Mesodermal cell (in vitro differentiated cells): ENCODE measurements around the gene GRIK3.

Source experiments
- H3K27ac ChIP-seq: 2 replicates; pipeline ENCODE4 v1.7.0; 2013; ENCODE audit warnings: mild to moderate bottlenecking, low read depth, low read length, moderate library complexity; ENCODE audit not compliant: severe bottlenecking
- H3K36me3 ChIP-seq: 2 replicates; pipeline ENCODE4 v1.7.1; 2013; ENCODE audit warnings: mild to moderate bottlenecking, low read length, moderate library complexity; ENCODE audit not compliant: control insufficient read depth, insufficient read depth
- H3K4me1 ChIP-seq: one replicate; pipeline ENCODE4 v1.7.1; 2013; ENCODE audit warnings: mild to moderate bottlenecking, low read length; ENCODE audit not compliant: insufficient read depth, control insufficient read depth, poor library complexity, severe bottlenecking
- H3K4me3 ChIP-seq: 2 replicates; pipeline ENCODE4 v1.7.0; 2013; ENCODE audit warnings: low read length, control low read depth, mild to moderate bottlenecking; ENCODE audit not compliant: insufficient read depth, poor library complexity, severe bottlenecking; ENCODE audit errors: extremely low read depth
- H3K9me3 ChIP-seq: 2 replicates; pipeline ENCODE4 v1.7.1; 2013; ENCODE audit warnings: mild to moderate bottlenecking, low read length, moderate library complexity; ENCODE audit not compliant: control insufficient read depth
- WGBS, 2 experiments: methylation state at CpG; one replicate each; pipeline ENCODE4 v1.1.5; 2013; ENCODE audit warnings: missing lambda C conversion rate in 2 of 2; ENCODE audit not compliant: insufficient coverage in 2 of 2; 5-methylcytosine and 5-hydroxymethylcytosine counted together

The GRIK3 gene

GRCh38 chr1:37047542-37047941 lies 13.2 kb upstream of the GRIK3 start:
- no peak overlapping the region for H3K27ac ChIP-seq
- no peak overlapping the region for H3K4me3 ChIP-seq
- H3K4me1 ChIP-seq, result peaks cover 14% of the 10 kb centered on the region
- 87 to 95% methylated on average over 13 to 16 of the region's 19 CpGs for WGBS, 2 experiments
- H3K36me3 ChIP-seq, result no peaks in the 10 kb centered on the region
- H3K9me3 ChIP-seq, result no peaks in the 10 kb centered on the region

DNA sequence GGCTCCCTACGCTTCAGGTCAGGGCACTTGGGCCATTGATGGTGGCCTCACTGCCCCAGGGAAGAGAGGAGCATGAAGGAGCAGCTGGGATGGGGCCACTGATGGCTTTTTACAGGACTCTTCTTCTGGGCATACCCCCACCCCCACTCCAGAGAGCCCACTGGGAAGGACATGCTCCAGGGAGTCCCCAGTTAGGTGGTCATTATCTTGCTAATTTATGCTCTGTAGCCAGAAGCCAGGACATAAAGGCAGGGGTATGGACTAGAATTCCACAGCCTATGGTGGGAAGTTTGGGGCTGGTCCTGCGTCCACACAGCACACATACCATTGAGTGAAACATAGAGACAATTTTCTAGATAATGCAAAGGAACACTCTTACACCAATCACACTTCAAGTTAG lies 8.8 kb upstream of the GRIK3 start:
- no peak overlapping the region for H3K4me3 ChIP-seq
- no peak overlapping the region for H3K27ac ChIP-seq
- no peaks in the 10 kb centered on the region for H3K4me1 ChIP-seq
- no peaks in the 10 kb centered on the region for H3K9me3 ChIP-seq
- WGBS, 2 experiments, result 75 to 76% methylated on average over 1 to 2 of the region's 2 CpGs
- no peaks in the 10 kb centered on the region for H3K36me3 ChIP-seq

GRCh38 chr1:37042506-37042905 lies 8.2 kb upstream of the GRIK3 start:
- Histone ChIP-seq H3K27ac (no peak overlapping the region), H3K4me1 (no peaks in the 10 kb centered on the region)
- 85 to 87% methylated on average over 4 to 5 of the region's 6 CpGs for WGBS, 2 experiments

DNA sequence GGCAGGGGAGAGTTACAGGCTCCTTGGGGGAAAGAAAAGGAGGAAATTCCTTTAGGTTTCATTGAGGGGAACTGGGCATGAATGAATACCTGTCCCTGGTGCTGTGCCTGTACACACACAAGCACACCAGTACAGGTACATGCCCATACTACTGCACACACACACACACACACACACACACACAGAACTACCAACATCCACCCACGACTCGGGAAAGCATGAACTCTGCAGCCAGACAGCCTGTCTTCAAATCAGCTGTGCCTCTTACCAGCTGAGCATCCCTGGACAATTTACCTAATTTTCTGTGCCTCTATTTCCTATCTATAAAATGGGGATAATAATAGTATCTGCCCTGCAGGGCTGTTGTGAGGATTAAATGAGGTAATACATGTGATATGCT lies 7.2 kb upstream of the GRIK3 start:
- H3K4me1 ChIP-seq, result no peaks in the 10 kb centered on the region
- H3K36me3 ChIP-seq, result no peaks in the 10 kb centered on the region
- no peak overlapping the region for H3K27ac ChIP-seq
- no peaks in the 10 kb centered on the region for H3K9me3 ChIP-seq
- H3K4me3 ChIP-seq, result no peak overlapping the region
- WGBS, 2 experiments, result 100% methylated on average over 1 of the region's 2 CpGs; no CpG with 5 or more reads in 1 of the 2 experiments

More at GRCh38 chr1:37042506-37042905, 8.2 kb upstream of the GRIK3 start:
- H3K36me3 ChIP-seq, result no peaks in the 10 kb centered on the region
- H3K9me3 ChIP-seq, result no peaks in the 10 kb centered on the region
- H3K4me3 ChIP-seq, result no peak overlapping the region

GRCh38 chr1:37040773-37041172 lies 6.5 kb upstream of the GRIK3 start:
- Histone ChIP-seq H3K4me3 (no peak overlapping the region), H3K9me3 (no peaks in the 10 kb centered on the region), H3K36me3 (no peaks in the 10 kb centered on the region), H3K4me1 (no peaks in the 10 kb centered on the region), H3K27ac (no peak overlapping the region)
- 70 to 82% methylated on average over 3 to 4 of the region's 4 CpGs for WGBS, 2 experiments

GRCh38 chr1:37040261-37040660 lies 5.9 kb upstream of the GRIK3 start:
- Histone ChIP-seq H3K4me1 (no peaks in the 10 kb centered on the region), H3K4me3 (no peak overlapping the region), H3K36me3 (no peaks in the 10 kb centered on the region), H3K9me3 (no peaks in the 10 kb centered on the region), H3K27ac (no peak overlapping the region)
- 18 to 28% methylated on average over 2 to 3 of the region's 3 CpGs for WGBS, 2 experiments

DNA sequence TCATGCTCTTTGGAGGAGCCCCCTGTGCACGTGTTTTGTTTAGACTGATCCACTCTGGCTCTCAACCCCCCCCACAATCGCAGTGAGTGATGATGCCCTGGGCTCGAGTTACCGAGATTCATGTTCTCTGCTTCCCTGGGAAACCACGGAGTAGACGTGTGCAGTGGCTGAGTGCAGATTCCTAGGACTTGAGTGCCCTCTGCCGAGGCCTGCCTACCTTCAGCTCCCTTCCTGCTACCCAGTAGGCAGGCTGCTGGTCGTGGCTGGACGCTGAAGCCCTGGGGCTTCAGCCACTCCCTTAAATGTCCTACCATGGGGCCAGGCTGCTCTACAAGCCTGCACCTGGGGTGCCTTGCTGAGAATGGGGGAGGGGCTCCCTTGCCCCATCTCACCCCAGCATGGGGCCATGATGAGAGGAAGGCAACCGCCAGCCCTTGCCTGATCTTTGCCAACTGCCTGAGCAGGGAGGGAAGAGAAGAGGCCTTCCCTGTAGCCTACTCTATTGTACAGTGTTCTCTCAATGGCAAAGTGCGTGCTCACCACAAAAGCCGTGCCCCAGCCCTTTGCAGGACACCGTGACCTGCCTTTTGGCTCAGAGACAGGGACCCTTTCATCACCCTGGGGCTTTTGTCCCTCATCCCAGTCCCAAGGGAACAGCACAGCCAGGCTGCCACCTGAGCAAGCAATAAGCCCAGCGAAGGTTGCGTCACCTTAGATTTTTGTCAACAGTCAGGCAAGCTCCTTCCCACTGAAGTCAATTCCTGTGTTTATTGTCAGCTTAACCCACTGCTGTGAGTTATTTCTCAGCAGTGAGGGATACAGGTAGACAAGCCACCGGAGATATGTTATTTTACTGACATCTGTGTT lies 4.1 kb upstream of the GRIK3 start:
- H3K27ac ChIP-seq, result no peak overlapping the region
- WGBS, 2 experiments, result 24 to 31% methylated on average over 11 of the region's 16 CpGs
- H3K9me3 ChIP-seq, result no peaks in the 10 kb centered on the region
- peaks cover 9% of the 10 kb centered on the region for H3K4me1 ChIP-seq
- no peaks in the 10 kb centered on the region for H3K36me3 ChIP-seq
- no peak overlapping the region for H3K4me3 ChIP-seq

GRCh38 chr1:37037690-37038089 lies 3.4 kb upstream of the GRIK3 start:
- H3K4me1 ChIP-seq, result peaks cover 11% of the 10 kb centered on the region
- no peak overlapping the region for H3K4me3 ChIP-seq
- no peak overlapping the region for H3K27ac ChIP-seq
- no peaks in the 10 kb centered on the region for H3K36me3 ChIP-seq
- H3K9me3 ChIP-seq, result no peaks in the 10 kb centered on the region
- WGBS, 2 experiments, result 29 to 40% methylated on average over 9 to 10 of the region's 15 CpGs

GRCh38 chr1:37036667-37037053 lies 2.3 kb upstream of the GRIK3 start:
- no peak overlapping the region for H3K27ac ChIP-seq
- WGBS, 2 experiments, result 8% methylated on average over 10 to 12 of the region's 13 CpGs
- H3K4me3 ChIP-seq, result no peak overlapping the region
- H3K36me3 ChIP-seq, result no peaks in the 10 kb centered on the region
- peaks cover 11% of the 10 kb centered on the region for H3K4me1 ChIP-seq
- no peaks in the 10 kb centered on the region for H3K9me3 ChIP-seq

GRCh38 chr1:37035796-37036666 lies 1.7 kb upstream of the GRIK3 start:
- no peaks in the 10 kb centered on the region for H3K9me3 ChIP-seq
- 2 to 4% methylated on average over 14 to 19 of the region's 20 CpGs for WGBS, 2 experiments
- peaks cover 11% of the 10 kb centered on the region for H3K4me1 ChIP-seq
- H3K4me3 ChIP-seq, result no peak overlapping the region
- no peaks in the 10 kb centered on the region for H3K36me3 ChIP-seq
- H3K27ac ChIP-seq, result no peak overlapping the region
